Ramos (cell line): ENCODE measurements around the gene RBMS3.

Experiments used
- in situ Hi-C: fragments of 300-500 bp; cut with MboI; formaldehyde crosslinking; loops from one replicate; pipeline ENCODE4 v1.14.3; 2022; ENCODE audit warnings: low sequenced_read_pairs; ENCODE audit not compliant: unreplicated experiment

RBMS3 gene

DNA sequence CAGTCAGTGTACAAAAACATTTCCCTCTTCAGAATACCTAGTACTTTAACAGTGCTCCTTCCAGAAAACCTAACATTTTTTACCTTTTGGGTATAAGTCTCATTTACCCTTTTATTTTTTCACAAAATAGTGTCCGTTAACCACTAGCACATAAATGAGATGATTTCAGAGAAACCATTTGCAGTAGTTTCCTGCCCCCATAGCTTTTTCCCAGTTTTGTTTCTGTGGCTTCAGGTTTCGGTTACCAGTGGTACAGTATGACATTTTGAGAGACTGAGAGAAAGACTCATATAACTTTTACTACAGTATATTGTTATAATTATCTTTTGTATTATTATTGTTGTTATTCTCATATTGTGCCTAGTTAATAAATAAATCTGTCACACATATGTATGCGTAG is 6.2 kb upstream of the RBMS3 start:
- in situ Hi-C loops, result no loop called here

DNA sequence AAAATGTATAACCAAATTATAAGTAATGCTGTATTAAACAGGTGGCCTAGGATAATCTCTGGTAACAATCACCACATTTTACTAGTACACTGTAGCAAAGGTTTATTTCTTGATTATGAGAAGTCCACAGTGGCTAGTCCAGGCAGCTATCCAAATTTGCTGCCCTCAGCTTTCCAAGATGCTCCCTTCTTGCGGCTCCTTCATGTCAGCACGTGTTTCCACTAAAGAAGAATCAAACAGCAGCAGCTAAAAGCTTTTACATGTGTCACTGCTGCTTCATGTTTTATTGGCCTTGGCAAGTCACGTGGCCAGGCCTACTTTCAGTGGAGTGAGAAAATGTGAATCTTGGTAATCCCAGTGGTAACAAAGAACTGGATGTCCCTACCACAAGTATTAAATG is 5.6 kb upstream of the RBMS3 start:
- in situ Hi-C loops, result no loop called here

DNA sequence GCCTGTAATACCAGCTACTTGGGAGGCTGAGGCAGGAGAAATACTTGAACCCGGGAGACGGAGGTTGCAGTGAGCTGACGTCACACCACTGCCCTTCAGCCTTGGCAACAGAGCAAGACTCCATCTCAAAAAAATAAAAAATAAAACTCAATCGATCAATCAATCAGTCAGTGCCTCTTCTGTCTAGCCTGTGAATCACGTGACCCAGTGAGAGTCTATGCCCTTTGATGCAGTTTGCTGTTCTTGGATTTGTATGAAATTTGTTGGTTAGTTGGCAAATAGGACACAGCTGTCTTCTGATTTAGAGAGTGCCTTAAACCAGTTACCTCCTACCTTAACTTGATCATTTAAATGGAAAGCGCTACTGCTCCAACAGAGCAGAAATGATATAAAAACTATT is 3.6 kb upstream of the RBMS3 start:
- in situ Hi-C loops, result no loop called here

DNA sequence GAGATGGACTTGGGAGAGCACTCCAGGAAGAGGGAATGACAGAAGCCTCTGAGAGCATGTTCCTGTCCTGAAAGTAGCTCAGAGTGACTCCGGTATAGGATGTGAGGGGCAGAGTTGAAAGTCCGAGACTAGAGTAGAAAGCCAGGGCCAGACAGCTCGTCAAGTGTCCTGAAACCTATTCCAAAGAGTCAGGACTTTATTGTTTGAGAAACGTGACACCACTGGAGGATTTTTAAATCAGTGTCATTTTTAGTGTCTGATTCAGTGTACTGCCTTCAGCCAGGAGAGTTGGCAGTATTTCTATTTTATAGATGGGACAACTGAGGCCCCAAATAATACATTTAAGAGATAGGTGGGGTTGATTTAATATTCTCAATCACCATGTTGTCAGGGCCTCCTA is 1.6 kb upstream of the RBMS3 start:
- in situ Hi-C loops, result no loop called here

DNA sequence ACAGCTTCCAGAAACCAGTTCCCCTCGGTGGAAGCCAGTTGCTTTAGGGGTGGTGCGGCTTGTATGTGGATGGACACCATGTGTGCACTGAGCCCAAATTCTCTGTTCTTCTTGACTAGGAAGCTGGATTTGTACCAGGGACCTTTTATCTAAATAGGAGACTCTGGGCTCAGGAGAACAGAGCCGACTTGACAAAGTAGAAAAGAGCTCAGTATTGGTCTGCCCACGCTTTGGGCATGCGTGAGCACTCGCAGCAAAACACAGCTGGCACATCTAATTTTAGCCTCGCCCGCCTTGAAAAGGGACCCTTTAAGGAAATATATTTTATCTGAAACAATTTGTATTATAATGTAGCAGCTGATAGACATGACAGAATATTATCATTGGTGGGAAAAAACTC is 1.1 kb upstream of the RBMS3 start:
- in situ Hi-C loops, result no loop called here

DNA sequence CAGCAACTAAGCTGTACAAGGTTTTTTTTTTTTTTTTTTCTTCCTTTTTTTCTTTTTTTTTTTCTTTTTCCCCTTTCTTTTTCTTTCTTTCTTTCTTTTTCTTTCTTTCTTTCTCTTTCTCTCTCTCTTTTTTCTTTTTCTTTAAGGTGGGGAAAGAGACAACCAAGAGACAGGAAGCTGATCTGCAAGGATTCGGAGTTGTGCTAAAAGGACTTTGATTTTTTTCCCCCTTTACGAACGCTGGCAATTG is 148 bp downstream of the RBMS3 start:
- in situ Hi-C loops, result no loop called here

DNA sequence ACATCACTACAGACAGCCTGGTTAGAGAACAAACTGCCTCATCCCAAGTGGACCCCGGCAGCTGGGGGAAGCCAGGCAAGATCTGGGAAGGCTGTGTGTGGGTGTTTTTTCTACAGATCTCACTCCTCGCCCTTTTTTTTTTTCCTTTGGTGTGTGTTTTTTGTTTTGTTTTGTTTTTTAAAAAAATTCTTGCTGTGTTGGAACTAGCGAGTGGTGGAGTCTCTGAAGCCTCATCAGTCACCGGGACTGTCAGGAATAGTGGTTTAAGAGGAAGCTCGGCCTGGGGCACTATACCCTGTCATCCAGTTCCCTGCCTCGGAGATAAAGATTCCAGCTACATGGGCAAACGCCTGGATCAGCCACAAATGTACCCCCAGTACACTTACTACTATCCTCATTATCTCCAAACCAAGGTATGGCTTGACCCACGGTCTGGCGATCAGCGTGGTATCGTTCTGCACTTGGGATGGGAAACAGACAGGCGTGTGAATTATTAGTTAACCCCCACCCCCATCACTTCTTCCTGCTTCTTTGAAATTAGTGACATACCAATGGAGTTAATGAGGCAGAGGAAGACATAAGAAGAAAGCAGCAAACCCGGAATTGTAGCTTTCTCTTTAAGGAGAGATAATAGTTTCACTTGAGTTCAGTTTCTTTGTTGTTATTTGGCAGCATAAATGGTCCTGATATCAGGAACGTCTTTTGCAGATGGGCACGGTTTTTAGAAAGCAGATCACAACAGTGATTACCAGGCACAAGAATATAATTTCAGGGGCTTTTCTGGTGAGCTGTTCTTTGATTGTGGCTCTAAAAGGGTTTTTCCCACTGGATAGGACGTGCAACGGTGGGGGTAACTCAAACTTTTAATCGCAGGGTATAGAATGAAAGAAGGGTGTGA is 722 bp downstream of the RBMS3 start:
- in situ Hi-C loops, result no loop called here

DNA sequence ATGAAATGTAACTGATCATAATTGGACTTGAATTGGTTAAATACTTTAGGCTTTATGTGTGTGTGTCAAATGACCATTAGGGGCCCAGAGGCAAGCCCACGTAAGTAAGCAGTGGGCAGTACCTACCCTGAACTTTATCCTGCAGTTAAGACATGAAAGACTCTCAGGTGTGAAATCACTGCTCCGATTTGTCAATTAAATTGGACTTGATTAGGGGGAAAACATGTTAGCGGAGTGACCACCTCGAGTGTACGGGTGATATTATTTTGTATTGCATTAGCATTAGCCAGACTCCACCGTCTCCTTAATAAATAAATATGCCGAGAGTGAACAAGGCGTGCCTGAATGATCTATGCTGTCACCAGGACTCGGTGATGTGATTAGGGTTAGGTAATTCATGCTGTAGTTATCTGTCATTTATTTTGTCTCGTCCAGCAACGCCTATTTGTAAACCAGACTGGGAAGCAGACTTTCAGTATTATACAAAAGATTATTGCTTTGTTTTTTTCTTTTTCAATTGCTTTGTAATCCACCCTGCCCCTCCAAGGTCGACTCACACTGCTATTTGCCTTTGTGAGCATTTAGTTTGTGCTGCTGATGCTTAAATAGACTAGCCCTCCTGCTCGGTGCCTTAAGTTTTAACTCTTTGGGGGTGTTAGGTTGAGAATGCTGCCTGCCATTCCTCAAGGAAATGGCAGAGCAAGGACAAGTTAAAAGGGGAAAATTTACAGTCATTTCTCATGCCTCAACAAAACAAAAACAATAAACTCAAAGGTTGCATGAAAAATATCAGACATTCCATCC is 1.8 kb downstream of the RBMS3 start:
- in situ Hi-C loops, result no loop called here

DNA sequence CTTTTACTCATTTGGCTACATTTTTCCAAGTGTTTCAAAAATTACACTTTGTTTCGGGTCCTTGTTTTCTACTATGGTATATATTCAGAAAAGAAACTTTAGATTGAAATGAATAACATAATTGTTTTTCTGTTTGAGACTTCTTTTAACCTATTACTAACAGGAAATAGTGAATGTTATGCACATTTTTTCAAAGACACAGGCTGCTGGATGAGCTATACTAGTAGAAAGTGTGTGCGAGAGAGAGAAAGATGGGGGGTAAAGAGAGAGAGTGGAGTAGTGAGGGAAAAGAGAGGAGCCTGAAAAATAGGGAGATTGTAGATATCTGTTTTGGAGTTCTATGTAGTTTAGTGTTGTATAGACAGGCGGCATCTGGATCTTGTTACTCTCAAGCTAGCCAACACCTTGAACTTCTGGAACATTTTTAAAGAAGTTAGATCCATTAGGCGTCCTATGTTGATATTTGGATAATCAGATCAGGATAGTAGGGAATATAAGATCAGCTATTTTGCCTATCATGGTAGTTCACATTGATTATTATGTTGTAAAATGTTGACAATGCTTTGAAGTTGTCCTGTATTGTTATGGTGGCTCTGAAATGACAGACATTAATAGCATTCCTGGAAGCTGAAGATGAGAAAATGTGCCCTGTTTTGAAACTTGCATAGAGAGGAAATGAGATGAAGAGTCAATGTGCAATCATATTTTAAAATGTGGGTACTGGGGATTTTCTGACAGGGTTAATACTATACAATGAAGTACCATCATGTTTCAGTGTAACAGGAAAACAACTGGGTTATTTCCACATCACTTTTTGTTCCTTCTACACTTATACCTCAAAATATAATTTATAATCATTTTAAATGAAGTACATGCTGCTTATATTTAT is 2.6 kb downstream of the RBMS3 start:
- in situ Hi-C loops, result no loop called here

DNA sequence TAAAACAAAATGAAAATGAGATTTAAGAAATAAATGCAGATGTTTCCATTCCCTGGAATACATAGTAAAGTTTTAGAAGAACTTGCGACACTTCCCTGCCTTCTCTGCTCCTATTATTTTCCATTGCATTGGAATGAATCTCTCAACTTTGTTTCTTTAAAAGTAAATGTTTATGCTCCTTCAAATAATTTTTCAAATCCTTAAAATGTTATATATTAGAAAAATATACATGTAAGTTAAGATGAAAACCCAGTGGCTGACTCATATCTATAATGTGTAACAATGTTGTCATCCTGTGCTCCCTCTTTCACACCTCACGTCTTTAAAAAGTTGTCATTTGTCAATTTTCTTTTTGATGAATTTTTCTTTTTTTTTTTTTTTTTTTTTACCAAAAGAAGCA is 3.6 kb downstream of the RBMS3 start:
- in situ Hi-C loops, result no loop called here

DNA sequence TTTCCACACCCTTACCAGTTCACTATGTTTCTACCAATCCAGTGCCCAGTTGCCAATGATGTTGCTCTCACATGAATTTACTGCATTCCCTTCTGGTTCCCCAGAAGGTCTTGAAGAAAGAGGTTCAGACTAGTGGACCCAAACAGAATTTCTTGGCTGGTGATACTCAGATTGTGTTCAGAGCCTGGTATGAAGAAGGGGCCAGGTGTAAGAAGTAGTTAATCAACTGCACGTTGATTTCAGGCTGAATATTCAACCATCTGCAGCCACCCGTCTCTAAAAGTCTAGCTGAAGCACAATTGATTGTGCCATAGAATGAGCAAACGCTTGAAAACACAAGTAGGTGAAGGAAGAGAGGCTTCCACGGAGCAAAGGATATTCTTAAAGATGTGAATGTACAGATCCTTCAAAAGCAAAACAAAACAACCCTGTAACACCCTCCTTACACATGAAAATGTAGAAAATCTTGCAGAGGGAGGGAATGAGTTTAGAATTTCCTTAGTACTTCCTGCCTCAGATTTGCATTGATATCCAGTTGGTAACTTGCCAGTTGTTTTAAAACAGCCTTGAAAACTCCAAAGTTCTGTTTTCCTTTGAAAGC is 4.7 kb downstream of the RBMS3 start:
- in situ Hi-C loops, result no loop called here

DNA sequence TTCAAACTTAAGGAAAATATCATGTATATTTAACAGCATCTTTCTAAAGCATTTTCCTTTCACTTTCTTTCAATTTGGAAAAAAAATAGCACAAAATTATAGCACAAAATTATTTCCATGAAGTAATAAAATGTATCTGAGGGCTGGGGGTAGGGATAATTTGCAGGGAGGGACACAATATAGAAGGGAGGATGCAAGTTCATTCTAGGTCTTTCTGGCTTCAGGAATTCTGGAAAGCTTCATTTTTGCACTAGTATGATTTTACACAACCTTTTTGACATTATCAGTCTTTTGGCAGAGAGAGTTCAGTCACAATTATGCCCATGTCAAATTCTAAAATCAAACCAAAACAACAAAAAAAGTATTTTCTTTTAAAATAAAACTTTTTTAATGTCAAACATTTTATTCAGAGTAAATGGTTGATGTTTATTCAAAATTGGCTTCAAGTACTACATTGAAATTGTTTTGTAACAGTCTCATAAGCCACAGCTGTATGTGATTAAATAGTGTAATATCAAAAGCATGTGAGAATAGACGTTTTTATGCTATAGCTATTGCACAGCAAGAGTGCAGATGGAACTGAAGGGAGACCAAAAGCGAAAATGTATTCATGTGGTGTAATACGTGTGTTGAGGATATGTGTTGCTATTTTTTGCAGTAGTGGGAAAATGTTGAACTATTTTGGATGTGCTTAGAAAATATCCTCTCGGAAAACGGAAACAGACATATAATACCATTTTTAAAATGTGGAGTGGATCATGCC is 5.8 kb downstream of the RBMS3 start:
- in situ Hi-C loops, result no loop called here

DNA sequence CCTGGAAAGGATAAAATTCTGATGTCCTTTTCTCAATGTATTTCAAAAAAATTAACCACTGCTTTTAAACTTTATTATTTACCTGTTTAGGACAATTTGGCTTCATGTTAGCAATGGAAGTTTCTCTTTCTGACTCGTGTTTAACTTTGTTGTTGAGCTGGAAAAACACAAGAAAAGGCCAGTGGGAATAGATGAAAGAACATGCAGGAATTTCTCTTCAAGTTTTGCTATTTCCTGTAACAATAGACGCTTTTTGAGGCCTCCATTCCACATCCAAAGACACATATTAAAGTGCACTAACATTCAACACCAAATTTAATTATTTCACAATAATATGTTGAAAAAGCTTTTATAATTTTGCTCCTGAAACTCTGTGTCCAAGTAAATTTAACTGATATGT is 9.7 kb downstream of the RBMS3 start:
- in situ Hi-C loops, result no loop called here

DNA sequence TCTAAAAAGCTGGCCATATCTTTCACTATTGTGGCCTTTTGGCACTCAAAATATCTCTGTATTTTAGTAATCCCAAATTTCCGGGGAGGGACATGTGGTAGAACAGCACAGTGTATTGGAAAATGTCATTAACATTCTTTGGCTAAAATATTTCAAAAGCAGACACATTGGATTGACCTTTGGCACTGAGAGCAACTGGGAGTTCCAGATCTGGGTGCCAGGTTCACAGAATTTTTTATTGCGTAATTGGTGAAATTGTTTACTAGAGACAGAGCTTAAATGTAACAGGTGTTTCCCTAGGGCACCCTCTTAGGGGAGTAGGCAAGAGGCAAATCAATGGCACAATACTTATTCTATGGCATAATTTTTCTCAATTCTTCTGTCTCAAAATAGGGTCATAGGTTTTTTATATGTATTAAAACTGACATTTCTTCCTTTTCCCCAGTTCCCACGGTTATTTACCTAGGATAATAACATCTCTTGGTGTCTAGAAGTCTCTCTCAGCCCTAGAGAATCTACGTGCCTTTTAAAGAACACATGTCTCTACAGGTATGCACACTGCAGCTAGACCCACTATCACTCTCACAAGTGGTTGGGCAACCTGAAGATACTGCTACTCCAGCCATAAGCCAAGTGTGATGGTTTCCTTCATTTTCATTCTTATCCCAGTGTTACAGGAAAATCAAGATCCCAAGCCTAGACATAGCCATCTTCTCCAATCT is 10.6 kb downstream of the RBMS3 start:
- in situ Hi-C loops, result no loop called here

DNA sequence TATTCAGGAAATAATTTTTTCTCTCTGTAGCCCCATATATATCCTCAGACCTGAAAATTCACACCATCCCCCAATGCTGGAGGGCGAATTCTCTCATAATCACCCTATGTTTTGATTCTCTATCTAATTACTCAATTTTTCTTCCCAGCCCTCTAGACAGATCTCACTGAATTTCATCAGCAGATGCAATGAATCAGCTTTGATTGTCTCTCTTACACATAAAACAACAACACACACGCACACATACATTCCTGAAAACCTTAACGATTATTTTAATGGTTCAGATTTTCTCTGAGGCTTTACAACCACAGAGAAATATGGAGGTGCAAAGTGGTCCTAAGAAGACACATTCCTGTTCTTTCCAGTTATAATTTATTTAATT is 11.1 kb downstream of the RBMS3 start:
- in situ Hi-C loops, result no loop called here

DNA sequence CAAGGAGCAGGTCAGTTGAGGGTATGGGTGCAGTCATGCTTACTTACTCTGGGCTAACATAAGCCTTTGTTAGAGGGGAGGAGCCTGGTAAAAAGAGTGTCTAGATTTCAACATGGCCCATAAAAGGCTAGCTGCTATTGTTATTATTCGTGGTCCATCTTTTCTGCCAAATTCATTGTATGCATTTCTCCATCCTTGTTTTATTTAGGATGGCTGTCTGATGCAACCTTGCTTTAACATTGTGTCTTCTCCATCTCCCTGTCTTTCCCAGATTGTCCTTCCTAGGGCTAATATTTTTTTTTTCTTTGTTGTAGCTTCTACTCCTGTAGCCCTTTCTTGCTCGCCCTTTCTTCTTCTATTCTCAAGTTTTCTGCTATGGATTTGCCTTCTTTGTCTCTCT is 12.6 kb downstream of the RBMS3 start:
- in situ Hi-C loops, result no loop called here

DNA sequence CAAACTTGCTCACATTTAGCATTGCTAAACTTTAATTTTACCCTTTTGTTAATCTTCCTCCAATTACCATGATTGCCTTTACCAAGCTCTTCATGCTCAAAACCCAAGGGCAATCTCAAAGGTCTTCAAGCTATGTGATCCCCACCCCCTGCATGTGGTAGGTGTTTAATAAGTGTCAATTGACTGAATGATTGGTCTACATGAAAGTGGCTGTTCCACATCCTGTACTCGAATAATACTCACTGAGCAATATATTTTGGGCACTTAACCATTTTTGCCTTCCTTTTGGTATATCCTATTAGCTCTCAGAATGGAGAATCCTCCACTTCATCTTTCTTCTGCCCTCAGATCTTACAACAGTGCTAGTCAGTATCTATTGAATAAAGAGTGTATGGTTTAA is 17.1 kb downstream of the RBMS3 start:
- in situ Hi-C loops, result no loop called here

DNA sequence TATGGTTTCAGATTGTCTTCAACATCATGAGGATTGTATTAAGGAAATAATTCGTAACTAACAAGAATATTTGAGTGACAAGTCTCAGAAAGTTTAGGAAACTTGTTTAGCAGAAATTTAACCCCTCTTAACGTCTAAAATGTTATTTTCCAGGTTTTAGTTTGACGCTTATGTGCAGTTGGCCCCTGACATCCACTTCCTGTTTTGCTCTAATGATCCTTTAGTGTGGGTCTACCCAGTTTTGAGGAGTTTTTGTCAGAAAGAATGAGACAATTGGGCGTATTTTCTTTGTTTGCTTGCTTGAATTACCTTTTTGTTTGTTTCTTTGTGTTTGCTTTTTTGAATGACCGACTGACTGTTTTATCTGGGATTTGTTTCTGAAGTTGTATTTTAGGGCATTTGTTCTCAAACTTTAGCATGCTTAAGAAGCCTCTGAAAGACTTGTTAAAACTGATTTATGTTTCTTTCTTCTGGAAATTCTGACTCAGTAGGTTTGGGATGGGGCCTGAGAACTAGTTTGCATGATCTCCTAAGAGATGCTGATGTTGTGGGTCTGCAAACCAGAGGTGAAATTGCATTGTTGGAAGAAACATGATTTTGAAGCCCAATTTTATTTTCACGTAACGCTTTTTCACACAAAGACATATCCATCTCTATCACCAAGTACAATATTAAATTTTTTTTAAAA is 20.6 kb downstream of the RBMS3 start:
- in situ Hi-C loops, result no loop called here

DNA sequence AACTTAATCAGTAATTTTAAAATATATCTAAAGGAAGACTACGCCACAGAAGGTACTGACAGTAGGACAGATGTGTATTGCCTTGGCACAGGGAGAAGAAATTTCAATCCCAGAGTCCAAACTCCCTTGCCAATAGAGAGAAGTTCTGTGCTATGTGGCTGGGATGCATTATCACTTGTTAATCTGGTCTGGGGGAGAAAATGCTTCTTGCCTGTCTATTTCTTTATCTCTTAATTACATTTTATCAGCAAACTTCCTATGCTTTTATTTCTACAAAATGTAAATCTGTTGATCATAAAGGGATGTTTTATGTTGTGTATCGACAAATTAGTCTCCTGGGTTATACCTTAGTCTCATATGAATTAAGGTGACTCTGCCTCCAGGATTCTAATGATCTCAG is 21.7 kb downstream of the RBMS3 start:
- in situ Hi-C loops, result no loop called here
